Measurements from ENCODE around the gene IFNA1. TPM values are rescaled to one million over a fixed set of nuclear protein-coding genes. Genes with fewer than 3 reads are reported as not detected.

Gene IFNA1
- total and polyA plus RNA-seq, 2 experiments from 2014 or later, result not detected

DNA sequence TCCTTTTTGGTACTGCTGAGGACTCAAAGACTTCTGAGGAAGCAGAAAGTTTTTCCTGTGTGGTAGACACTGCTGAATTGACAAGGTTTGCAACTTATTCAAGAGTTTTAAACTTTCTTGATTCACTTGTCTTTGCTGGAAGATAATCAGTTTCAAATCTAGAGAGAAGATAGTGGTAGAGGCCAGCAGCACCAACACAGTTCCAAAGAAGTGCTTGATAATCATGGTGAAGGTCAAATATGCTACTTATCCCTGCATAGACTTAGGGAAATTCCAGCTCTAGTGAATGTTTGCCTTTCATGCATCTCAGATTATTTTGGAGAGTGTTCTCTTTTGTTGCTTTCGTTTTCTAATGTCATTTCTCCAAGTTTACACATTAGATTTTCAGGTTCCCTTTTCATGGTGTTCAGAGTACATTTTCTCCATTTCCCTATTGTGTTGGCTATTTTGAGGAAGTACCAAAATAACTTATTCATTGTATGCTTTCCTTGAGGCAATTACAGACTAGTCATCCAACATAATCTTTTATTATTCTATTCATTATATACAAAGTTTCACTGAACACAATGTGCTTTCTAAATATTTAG is 41.3 kb downstream of the IFNA1 start:
- no peak overlapping the region for H2AFZ ChIP-seq
- TF ChIP-seq EZH2phosphoT487 (IDR thresholded peaks at IDR 0.05; ENCODE audit: unreplicated experiment) (no peak), ZNF114 (CRISPR knock-in tag; IDR thresholded peaks at IDR 0.05) (no peak), NANOG (IDR thresholded peaks at IDR 0.05; ENCODE audit: borderline replicate concordance) (no peak), CREB1 (CRISPR knock-in tag; IDR thresholded peaks at IDR 0.05; ENCODE audit: low read depth) (no peak), ZNF331 (CRISPR knock-in tag; IDR thresholded peaks at IDR 0.05; ENCODE audit: low read depth) (no peak), JUNB (IDR thresholded peaks at IDR 0.05; ENCODE audit: unreplicated experiment) (no peak), STAT1 (IDR thresholded peaks at IDR 0.05; ENCODE audit: unreplicated experiment) (no peak), POLR2AphosphoS5 (IDR thresholded peaks at IDR 0.05; ENCODE audit: low read depth) (no peak), EZH2 (IDR thresholded peaks at IDR 0.05; ENCODE audit: low read depth, unreplicated experiment) (no peak)
- TF ChIP-seq, protein P1, sequence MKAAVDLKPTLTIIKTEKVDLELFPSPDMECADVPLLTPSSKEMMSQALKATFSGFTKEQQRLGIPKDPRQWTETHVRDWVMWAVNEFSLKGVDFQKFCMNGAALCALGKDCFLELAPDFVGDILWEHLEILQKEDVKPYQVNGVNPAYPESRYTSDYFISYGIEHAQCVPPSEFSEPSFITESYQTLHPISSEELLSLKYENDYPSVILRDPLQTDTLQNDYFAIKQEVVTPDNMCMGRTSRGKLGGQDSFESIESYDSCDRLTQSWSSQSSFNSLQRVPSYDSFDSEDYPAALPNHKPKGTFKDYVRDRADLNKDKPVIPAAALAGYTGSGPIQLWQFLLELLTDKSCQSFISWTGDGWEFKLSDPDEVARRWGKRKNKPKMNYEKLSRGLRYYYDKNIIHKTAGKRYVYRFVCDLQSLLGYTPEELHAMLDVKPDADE (IDR thresholded peaks at IDR 0.05), result no peak
- TF ChIP-seq, protein P2, sequence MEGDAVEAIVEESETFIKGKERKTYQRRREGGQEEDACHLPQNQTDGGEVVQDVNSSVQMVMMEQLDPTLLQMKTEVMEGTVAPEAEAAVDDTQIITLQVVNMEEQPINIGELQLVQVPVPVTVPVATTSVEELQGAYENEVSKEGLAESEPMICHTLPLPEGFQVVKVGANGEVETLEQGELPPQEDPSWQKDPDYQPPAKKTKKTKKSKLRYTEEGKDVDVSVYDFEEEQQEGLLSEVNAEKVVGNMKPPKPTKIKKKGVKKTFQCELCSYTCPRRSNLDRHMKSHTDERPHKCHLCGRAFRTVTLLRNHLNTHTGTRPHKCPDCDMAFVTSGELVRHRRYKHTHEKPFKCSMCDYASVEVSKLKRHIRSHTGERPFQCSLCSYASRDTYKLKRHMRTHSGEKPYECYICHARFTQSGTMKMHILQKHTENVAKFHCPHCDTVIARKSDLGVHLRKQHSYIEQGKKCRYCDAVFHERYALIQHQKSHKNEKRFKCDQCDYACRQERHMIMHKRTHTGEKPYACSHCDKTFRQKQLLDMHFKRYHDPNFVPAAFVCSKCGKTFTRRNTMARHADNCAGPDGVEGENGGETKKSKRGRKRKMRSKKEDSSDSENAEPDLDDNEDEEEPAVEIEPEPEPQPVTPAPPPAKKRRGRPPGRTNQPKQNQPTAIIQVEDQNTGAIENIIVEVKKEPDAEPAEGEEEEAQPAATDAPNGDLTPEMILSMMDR (conservative IDR thresholded peaks at IDR 0.05; ENCODE audit: low read depth in 2 of 2), result no peak
- TF ChIP-seq, protein P3, sequence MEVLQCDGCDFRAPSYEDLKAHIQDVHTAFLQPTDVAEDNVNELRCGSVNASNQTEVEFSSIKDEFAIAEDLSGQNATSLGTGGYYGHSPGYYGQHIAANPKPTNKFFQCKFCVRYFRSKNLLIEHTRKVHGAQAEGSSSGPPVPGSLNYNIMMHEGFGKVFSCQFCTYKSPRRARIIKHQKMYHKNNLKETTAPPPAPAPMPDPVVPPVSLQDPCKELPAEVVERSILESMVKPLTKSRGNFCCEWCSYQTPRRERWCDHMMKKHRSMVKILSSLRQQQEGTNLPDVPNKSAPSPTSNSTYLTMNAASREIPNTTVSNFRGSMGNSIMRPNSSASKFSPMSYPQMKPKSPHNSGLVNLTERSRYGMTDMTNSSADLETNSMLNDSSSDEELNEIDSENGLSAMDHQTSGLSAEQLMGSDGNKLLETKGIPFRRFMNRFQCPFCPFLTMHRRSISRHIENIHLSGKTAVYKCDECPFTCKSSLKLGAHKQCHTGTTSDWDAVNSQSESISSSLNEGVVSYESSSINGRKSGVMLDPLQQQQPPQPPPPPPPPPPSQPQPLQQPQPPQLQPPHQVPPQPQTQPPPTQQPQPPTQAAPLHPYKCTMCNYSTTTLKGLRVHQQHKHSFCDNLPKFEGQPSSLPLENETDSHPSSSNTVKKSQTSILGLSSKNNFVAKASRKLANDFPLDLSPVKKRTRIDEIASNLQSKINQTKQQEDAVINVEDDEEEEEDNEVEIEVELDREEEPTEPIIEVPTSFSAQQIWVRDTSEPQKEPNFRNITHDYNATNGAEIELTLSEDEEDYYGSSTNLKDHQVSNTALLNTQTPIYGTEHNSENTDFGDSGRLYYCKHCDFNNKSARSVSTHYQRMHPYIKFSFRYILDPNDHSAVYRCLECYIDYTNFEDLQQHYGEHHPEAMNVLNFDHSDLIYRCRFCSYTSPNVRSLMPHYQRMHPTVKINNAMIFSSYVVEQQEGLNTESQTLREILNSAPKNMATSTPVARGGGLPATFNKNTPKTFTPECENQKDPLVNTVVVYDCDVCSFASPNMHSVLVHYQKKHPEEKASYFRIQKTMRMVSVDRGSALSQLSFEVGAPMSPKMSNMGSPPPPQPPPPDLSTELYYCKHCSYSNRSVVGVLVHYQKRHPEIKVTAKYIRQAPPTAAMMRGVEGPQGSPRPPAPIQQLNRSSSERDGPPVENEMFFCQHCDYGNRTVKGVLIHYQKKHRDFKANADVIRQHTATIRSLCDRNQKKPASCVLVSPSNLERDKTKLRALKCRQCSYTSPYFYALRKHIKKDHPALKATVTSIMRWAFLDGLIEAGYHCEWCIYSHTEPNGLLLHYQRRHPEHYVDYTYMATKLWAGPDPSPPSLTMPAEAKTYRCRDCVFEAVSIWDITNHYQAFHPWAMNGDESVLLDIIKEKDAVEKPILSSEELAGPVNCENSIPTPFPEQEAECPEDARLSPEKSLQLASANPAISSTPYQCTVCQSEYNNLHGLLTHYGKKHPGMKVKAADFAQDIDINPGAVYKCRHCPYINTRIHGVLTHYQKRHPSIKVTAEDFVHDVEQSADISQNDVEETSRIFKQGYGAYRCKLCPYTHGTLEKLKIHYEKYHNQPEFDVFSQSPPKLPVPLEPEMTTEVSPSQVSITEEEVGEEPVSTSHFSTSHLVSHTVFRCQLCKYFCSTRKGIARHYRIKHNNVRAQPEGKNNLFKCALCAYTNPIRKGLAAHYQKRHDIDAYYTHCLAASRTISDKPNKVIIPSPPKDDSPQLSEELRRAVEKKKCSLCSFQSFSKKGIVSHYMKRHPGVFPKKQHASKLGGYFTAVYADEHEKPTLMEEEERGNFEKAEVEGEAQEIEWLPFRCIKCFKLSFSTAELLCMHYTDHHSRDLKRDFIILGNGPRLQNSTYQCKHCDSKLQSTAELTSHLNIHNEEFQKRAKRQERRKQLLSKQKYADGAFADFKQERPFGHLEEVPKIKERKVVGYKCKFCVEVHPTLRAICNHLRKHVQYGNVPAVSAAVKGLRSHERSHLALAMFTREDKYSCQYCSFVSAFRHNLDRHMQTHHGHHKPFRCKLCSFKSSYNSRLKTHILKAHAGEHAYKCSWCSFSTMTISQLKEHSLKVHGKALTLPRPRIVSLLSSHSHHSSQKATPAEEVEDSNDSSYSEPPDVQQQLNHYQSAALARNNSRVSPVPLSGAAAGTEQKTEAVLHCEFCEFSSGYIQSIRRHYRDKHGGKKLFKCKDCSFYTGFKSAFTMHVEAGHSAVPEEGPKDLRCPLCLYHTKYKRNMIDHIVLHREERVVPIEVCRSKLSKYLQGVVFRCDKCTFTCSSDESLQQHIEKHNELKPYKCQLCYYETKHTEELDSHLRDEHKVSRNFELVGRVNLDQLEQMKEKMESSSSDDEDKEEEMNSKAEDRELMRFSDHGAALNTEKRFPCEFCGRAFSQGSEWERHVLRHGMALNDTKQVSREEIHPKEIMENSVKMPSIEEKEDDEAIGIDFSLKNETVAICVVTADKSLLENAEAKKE (CRISPR knock-in tag; IDR thresholded peaks at IDR 0.05), result no peak
- TF ChIP-seq, protein P4, sequence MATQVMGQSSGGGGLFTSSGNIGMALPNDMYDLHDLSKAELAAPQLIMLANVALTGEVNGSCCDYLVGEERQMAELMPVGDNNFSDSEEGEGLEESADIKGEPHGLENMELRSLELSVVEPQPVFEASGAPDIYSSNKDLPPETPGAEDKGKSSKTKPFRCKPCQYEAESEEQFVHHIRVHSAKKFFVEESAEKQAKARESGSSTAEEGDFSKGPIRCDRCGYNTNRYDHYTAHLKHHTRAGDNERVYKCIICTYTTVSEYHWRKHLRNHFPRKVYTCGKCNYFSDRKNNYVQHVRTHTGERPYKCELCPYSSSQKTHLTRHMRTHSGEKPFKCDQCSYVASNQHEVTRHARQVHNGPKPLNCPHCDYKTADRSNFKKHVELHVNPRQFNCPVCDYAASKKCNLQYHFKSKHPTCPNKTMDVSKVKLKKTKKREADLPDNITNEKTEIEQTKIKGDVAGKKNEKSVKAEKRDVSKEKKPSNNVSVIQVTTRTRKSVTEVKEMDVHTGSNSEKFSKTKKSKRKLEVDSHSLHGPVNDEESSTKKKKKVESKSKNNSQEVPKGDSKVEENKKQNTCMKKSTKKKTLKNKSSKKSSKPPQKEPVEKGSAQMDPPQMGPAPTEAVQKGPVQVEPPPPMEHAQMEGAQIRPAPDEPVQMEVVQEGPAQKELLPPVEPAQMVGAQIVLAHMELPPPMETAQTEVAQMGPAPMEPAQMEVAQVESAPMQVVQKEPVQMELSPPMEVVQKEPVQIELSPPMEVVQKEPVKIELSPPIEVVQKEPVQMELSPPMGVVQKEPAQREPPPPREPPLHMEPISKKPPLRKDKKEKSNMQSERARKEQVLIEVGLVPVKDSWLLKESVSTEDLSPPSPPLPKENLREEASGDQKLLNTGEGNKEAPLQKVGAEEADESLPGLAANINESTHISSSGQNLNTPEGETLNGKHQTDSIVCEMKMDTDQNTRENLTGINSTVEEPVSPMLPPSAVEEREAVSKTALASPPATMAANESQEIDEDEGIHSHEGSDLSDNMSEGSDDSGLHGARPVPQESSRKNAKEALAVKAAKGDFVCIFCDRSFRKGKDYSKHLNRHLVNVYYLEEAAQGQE (IDR thresholded peaks at IDR 0.05; ENCODE audit: unreplicated experiment), result no peak

More for the DNA sequence above, 41.3 kb downstream of the IFNA1 start:
- no peaks in the 10 kb centered on the region for H3K9me3 Mint-ChIP-seq
- ATAC-seq, result no peak
- H3K4me2 ChIP-seq, result no peak overlapping the region
- H3K27me3 ChIP-seq (ENCODE audit: insufficient read depth), result no peaks in the 10 kb centered on the region
- no peaks in the 10 kb centered on the region for H3K4me1 Mint-ChIP-seq
- peaks cover 3% of the 10 kb centered on the region for H3K4me1 ChIP-seq (ENCODE audit: insufficient read depth)
- no peak overlapping the region for H3K27ac ChIP-seq (ENCODE audit: low read depth)
- H3K36me3 ChIP-seq (ENCODE audit: insufficient read depth), result no peaks in the 10 kb centered on the region
- H4K20me1 ChIP-seq (replicated peaks; ENCODE audit: insufficient read depth), result no peaks in the 10 kb centered on the region
- H3K4me3 Mint-ChIP-seq, result no peak overlapping the region
- DNase-seq (ENCODE audit: low spot score), result no peak
- no peaks in the 10 kb centered on the region for H3K27me3 Mint-ChIP-seq (ENCODE audit: insufficient read depth, low read depth, poor library complexity)
- H3K79me2 ChIP-seq (replicated peaks; ENCODE audit: insufficient read depth), result no peaks in the 10 kb centered on the region
- H3K4me3 ChIP-seq, result no peak overlapping the region
- no peaks in the 10 kb centered on the region for H3F3A ChIP-seq (replicated peaks; ENCODE audit: low read depth)
- no peaks in the 10 kb centered on the region for H3K36me3 Mint-ChIP-seq (ENCODE audit: low read depth)
- H3K9me2 ChIP-seq (ENCODE audit: insufficient read depth), result peaks cover 4% of the 10 kb centered on the region; the same call in 1 of the 2 replicates
- no peak overlapping the region for H3K27ac Mint-ChIP-seq

All from GM23338 (cell line).